ENCODE results near the gene CSNK2A2. TPM values are rescaled to one million over a fixed set of nuclear protein-coding genes. Genes with fewer than 3 reads are reported as not detected.

The CSNK2A2 gene
- total and polyA plus RNA-seq, 2 experiments from 2014 or later = 23.4 to 58.0 TPM

DNA sequence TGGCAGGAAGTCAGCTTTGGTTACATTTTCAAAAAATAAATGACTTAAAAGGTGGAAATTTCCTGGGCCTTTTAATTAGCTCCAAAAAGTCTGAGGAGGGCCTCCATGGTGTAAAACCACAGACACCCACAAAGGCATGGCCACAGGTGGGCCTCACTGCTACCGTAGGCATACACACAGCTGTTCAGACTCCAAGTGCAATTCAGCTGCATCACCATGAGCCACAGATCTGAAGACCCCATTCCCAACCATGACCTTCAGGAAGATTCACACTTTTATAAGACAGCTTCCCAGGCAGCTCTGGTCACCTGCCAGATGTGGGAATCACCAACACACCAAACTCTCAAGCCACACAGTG lies 20.6 kb downstream of the CSNK2A2 start:
- H3K27ac ChIP-seq = no peak overlapping the region
- no peak overlapping the region for H3K4me2 ChIP-seq
- H2AFZ ChIP-seq = no peak overlapping the region
- 95% methylated on average over 1 of the region's 1 CpG for WGBS (ENCODE audit: low lambda C conversion rate, missing lambda C conversion rate)
- no peaks in the 10 kb centered on the region for H3K9me3 ChIP-seq (ENCODE audit: low read depth)
- no peak overlapping the region for H3K4me3 ChIP-seq
- peaks cover 1% of the 10 kb centered on the region for H3K36me3 ChIP-seq (replicated peaks; ENCODE audit: insufficient read depth, low read depth)
- TF ChIP-seq EZH2phosphoT487 (IDR thresholded peaks at IDR 0.05; ENCODE audit: low read depth, severe bottlenecking, unreplicated experiment) (no peak), EZH2 (IDR thresholded peaks at IDR 0.05; ENCODE audit: borderline replicate concordance) (no peak)
- TF ChIP-seq, protein P1, sequence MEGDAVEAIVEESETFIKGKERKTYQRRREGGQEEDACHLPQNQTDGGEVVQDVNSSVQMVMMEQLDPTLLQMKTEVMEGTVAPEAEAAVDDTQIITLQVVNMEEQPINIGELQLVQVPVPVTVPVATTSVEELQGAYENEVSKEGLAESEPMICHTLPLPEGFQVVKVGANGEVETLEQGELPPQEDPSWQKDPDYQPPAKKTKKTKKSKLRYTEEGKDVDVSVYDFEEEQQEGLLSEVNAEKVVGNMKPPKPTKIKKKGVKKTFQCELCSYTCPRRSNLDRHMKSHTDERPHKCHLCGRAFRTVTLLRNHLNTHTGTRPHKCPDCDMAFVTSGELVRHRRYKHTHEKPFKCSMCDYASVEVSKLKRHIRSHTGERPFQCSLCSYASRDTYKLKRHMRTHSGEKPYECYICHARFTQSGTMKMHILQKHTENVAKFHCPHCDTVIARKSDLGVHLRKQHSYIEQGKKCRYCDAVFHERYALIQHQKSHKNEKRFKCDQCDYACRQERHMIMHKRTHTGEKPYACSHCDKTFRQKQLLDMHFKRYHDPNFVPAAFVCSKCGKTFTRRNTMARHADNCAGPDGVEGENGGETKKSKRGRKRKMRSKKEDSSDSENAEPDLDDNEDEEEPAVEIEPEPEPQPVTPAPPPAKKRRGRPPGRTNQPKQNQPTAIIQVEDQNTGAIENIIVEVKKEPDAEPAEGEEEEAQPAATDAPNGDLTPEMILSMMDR (IDR thresholded peaks at IDR 0.05; ENCODE audit: poor library complexity) = no peak
- peaks cover 4% of the 10 kb centered on the region for H3K79me2 ChIP-seq
- H3K4me1 ChIP-seq (ENCODE audit: insufficient read depth) = no peaks in the 10 kb centered on the region
- H3K27me3 ChIP-seq = no peaks in the 10 kb centered on the region
- peaks cover 3% of the 10 kb centered on the region for H4K20me1 ChIP-seq (ENCODE audit: insufficient read depth, poor library complexity, severe bottlenecking)
- no peaks in the 10 kb centered on the region for H3K9me2 ChIP-seq (replicated peaks; ENCODE audit: insufficient read depth)
- no peak for DNase-seq (ENCODE audit: low spot score)

DNA sequence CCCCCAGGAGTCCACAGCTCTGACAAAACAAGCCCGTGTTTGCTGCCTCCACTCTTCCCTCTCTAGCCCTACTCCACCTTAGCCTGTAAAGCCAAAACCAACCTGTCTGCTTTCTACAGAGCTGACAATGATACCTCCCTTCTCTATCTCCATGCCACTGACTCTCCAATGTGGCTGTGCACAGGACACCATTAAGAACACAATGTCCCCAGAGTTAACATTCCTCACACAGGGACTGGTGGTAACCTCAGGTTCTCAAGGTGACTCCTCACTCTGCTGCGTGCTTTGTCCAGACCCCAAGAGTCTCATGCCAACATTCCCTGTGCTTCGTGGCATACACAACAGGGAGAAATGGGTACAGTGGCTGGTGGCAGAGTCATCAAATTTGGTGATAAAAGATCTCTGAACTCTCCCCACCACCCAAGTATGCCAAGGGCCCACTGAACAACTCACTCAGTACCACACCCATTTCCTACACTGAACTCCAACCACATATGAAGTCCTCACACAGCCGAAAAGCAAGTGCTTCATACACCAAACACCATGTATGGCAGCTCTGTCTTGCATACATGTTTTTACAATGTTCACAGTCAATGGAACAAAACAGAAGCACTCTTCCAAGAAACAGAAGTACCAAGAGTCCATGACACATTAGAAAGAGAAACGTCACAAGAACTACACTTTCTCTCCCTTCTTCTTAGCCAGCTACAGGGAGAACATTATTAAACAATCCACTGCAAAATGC lies 21.1 kb downstream of the CSNK2A2 start:
- 94% methylated on average over 5 of the region's 5 CpGs for WGBS (ENCODE audit: low lambda C conversion rate, missing lambda C conversion rate)
- no peaks in the 10 kb centered on the region for H3K27me3 ChIP-seq
- no peak overlapping the region for H3K4me3 ChIP-seq
- no peak for DNase-seq (ENCODE audit: low spot score)
- H3K4me2 ChIP-seq = no peak overlapping the region
- no peaks in the 10 kb centered on the region for H3K9me3 ChIP-seq (ENCODE audit: low read depth)
- no peak for TF ChIP-seq EZH2phosphoT487 (IDR thresholded peaks at IDR 0.05; ENCODE audit: low read depth, severe bottlenecking, unreplicated experiment)
- TF ChIP-seq, protein P1 (IDR thresholded peaks at IDR 0.05; ENCODE audit: poor library complexity) = no peak
- no peaks in the 10 kb centered on the region for H3K4me1 ChIP-seq (ENCODE audit: insufficient read depth)
- H4K20me1 ChIP-seq (ENCODE audit: insufficient read depth, poor library complexity, severe bottlenecking) = peaks cover 3% of the 10 kb centered on the region
- H2AFZ ChIP-seq = no peak overlapping the region
- peaks cover 4% of the 10 kb centered on the region for H3K79me2 ChIP-seq
- H3K9me2 ChIP-seq (replicated peaks; ENCODE audit: insufficient read depth) = no peaks in the 10 kb centered on the region
- peaks cover 3% of the 10 kb centered on the region for H3K36me3 ChIP-seq (replicated peaks; ENCODE audit: insufficient read depth, low read depth)
- no peak overlapping the region for H3K27ac ChIP-seq

- H3K4me3 ChIP-seq = no peak overlapping the region
- no peak overlapping the region for H3K27ac ChIP-seq
- no peaks in the 10 kb centered on the region for H3K9me2 ChIP-seq (replicated peaks; ENCODE audit: insufficient read depth)
- no peaks in the 10 kb centered on the region for H4K20me1 ChIP-seq (ENCODE audit: insufficient read depth, poor library complexity, severe bottlenecking)
- no peaks in the 10 kb centered on the region for H3K9me3 ChIP-seq (ENCODE audit: low read depth)
- no peaks in the 10 kb centered on the region for H3K4me1 ChIP-seq (ENCODE audit: insufficient read depth)
- DNase-seq (ENCODE audit: low spot score) = no peak
- 97% methylated on average over 2 of the region's 2 CpGs for WGBS (ENCODE audit: low lambda C conversion rate, missing lambda C conversion rate)
- no peaks in the 10 kb centered on the region for H3K79me2 ChIP-seq
- H2AFZ ChIP-seq = no peak overlapping the region
- TF ChIP-seq EZH2phosphoT487 (IDR thresholded peaks at IDR 0.05; ENCODE audit: low read depth, severe bottlenecking, unreplicated experiment) (no peak), EZH2 (IDR thresholded peaks at IDR 0.05; ENCODE audit: borderline replicate concordance) (no peak)
- TF ChIP-seq, protein P1 (IDR thresholded peaks at IDR 0.05; ENCODE audit: poor library complexity) = no peak
- H3K27me3 ChIP-seq = no peaks in the 10 kb centered on the region
- peaks cover 3% of the 10 kb centered on the region for H3K36me3 ChIP-seq (replicated peaks; ENCODE audit: insufficient read depth, low read depth)
- H3K4me2 ChIP-seq = no peak overlapping the region
Measured at GRCh38 chr16:58170223-58170622, 27.7 kb downstream of the CSNK2A2 start.
